HG02840 (cell line): ENCODE measurements around the gene POU2AF1.

ENCODE experiments used
- ATAC-seq: cut with Tn5 transposase; IDR thresholded peaks from one replicate; pipeline ENCODE4 v1.9.1; 2021; ENCODE audit warnings: mild to moderate bottlenecking, moderate library complexity, moderate number of reproducible peaks; ENCODE audit not compliant: unreplicated experiment, low FRiP score

POU2AF1 gene

GRCh38 chr11:111388842-111389241 is 9.8 kb upstream of the POU2AF1 start:
- ATAC-seq: no peak

DNA sequence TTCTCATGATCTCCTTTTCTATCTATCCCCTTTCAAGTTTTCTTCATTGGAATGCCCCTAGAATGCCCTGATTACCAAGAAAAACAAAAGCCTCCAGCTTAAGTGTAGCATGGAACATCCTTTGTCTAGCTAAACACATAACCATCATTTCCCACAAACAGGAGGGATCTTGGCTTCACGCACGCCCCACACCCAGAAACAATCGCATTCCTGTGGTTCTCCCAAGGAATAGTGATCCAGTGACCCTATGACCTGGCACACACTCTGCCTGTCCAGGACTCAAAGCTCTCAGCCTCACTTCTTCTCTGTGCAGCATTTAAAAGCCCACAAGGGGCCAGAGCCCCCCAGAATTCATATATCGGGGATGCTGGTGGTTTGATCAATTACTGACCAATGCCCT is 9.3 kb upstream of the POU2AF1 start:
- ATAC-seq: no peak

GRCh38 chr11:111387363-111387762 is 8.3 kb upstream of the POU2AF1 start:
- ATAC-seq: no peak

- ATAC-seq: no peak
Observed at GRCh38 chr11:111386611-111387150, 7.6 kb upstream of the POU2AF1 start.

DNA sequence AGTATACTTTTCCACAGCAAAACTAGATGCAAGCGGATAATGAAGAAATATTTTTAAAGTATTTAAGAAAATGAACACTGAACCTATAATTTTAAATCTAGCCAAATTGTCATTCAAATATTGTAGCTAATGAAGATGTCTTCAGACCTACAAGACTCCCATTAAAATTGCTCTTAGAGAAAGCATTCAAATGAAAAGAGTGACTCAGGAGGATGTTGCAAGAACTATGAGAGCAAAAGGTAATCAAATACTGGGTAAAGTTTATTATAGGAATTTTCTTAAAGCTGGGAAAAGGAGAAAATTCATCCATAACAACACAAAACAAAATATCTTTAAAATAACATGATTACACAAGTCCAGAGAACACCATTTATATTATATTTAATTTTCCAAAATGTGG is 5.4 kb upstream of the POU2AF1 start:
- no peak for ATAC-seq

DNA sequence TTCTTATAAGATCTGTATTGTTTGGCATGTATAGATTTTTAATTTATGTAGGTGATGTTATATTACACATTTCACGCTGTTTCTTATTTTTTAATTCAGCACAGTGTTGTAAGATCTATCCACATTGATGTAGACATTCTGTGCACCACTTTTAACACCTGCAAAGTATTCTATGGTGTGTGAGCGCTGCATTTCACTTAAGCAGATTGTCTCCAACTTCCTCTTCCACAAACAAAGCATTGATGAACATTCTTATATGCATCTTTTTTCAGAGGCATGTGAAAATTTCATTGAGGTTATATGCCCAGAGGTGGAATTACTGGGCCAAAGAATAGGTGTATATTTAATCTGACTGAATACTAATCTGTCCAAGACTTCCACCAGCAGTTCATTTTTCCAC is 3.4 kb upstream of the POU2AF1 start:
- no peak for ATAC-seq

GRCh38 chr11:111379602-111380136 is 594 bp upstream of the POU2AF1 start:
- ATAC-seq: peak; percentile 49

GRCh38 chr11:111378185-111378860 is 752 bp downstream of the POU2AF1 start:
- peak; percentile 5 for ATAC-seq

GRCh38 chr11:111376181-111376871 is 2.7 kb downstream of the POU2AF1 start:
- no peak for ATAC-seq

DNA sequence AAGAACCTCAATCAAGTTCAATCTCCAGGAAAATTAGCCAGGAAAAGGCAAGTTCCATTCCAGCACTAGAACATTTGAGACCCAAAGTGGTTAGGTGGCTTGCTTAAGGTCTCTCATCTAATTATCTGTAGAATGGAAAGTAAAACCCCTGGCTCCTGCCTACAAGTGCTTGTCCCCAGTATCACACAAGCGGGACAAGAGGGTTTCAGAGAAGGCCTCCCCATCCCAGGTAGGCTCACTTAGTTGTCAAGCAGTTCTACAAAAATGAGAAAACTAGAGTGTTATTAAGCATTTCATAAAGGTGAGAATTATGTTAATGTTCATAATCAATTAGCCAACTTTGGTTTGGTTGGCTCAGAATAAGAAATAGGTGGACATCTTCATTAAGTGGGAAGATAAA is 5.5 kb downstream of the POU2AF1 start:
- no peak for ATAC-seq

DNA sequence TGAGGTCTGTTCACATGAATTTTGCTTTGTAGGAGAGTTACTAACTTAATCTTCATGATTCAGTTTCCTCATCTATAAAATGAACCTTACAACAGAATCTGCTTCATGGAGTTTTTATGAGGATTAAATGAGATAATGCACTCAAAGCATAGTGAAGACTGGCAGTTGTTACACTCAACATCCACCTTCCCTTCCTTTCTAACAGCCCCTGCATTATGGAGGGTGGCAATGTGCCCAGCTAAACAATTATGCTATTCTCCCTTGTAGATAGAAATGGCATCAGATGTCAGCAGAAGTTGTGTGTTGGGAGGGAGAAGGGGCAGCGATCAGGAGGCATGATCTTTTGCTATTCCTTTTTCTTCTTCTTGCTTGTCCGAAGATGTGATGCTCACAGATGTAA is 6.5 kb downstream of the POU2AF1 start:
- no peak for ATAC-seq

DNA sequence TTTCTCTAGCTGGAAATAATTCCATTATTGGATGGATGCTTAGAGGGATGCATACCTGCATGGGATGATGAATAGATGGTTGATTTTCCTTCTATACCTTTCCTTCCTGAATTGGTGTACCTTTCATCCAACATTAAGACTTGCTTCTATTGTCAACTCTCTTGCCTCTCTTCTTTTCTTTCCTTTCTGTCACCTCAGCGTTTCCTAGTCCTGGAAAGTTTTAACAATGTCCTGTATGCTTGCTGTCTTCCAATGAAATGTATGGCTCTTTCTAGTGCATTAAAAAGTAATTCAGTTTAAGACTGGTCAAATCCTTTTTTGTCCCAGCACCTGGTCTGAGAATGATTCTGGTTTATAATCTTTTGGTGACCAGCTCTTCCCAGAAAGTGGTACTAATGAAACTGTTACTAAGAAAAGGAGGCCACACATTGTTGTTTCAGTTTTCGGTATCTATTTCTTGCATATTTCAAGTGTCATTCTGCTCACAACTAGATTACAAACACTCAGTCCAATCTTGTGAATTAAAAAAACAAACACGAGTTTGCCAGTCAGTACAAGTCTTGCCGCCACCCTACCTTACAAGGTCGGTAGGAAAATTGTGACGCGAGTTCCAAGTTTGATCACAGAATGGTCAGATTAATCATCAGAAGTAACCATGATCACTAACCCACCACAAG is 8.0 kb downstream of the POU2AF1 start:
- no peak for ATAC-seq

GRCh38 chr11:111370270-111370901 is 8.7 kb downstream of the POU2AF1 start:
- ATAC-seq: no peak

GRCh38 chr11:111368285-111368560 is 10.9 kb downstream of the POU2AF1 start:
- ATAC-seq: no peak

DNA sequence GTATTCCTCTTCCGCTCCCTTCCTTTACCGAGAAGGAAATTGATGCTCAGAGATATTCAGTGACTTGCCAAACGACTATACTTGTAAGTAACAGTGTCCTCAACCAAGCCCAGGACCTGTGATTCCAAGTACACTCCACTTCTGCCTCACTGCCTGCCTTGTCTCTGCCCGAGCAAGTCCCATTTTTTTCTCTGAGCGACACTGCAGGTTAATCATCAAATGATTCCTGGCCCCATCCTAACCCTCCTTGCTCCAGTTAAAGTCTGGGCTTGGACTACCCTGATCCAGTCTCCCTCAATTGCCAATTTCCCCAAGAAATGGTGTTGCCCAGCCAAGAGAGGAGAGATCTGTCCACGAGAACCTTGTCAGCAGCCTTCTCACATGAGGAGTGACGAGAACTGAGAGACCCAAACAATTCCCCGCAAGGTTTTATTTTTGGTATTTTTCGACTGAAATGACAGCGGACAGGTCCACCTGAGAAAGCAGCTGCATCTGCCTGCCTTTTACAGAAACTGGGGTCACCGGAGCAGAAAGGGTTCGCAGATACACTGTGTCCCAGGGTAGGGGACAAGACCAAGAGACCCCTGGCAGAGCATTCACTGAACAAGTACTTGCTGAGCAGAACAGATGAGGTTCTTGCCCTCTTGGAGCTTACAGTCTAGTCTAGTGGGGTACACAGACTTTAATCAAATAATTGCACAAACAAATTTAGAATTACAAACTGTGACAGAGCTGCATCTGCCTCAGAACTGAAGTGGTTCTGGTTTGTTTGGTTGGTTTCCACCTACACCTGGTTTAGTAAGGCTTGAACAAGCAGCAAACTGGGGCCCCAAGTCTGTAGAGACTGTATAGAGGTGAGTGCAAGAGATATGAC is 11.4 kb downstream of the POU2AF1 start:
- ATAC-seq: peak; percentile 44

DNA sequence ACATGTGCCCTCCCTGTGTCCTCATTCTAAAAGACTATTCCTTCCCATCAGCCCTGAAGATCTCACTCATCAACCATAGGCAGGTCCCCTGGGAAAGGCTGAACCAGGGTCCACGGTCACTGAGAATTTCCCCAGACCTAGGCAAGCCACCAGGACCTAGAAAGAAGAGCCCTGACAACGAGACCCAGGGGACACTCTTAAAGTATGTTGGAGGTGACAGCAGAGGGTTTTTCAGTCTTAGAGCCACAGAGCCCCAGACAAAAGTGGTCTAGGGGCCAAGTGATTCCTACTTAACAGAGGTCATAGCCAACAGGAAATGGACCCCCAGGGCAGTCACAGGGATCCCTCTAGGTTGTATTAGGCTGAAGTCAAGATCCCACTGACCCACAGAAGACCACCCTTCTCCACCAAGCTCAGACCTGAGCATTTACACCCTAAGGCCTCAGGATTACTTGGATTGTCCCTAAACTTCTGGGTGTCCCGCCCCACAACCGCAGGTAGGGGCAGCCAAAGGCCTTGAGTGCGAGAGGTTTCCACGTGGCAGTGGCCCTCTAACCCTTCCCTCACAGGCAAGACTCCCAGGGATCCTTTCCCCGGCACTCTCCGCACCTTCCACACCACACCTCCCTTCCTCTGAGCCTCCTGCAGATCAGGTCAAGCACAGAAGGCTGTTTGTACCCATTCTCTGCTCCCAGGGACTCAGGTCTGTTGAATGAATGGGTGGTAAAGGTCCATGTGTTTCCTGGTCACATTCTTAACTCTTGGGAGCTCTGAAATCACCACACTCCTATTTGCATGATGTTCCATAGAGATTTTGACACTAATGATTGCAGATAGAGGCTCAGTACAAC is 12.3 kb downstream of the POU2AF1 start:
- no peak for ATAC-seq

DNA sequence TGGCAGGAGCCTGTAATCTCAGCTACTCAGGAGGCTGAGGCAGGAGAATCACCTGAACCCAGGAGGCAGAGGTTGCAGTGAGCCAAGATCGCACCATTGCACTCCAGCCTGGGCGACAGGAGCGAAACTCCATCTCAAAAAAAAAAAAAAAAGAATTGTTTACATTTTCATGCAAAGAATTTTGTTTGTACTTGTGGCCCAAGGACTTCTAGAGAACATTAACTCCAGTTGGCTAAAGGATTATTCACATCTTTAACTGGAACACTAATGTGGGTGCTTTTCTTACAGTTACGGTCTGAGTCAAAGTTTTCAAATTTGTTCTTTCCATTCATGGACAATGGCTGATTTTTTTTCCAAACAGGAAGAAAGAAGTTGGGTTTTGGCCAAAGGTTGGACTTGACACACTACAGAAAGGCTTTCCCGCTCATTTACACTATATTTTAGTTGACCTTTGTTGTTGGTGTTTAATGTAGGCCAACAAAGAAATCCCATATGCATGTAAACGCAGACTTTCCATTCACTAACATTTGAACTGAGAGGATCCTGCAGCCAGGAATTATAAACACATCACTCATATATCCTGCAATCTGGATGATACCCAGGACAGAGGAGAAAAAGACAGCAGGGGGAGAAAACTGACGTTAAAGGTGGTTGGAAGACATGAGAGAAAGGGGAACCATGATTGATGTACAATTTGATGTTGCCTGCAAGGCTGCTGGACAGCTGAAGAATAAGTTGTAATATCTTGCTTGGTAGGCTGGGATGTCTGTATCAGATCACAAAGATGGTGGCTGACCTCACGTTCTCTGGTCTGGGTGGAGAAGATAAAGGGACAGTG is 13.1 kb downstream of the POU2AF1 start:
- ATAC-seq: no peak

DNA sequence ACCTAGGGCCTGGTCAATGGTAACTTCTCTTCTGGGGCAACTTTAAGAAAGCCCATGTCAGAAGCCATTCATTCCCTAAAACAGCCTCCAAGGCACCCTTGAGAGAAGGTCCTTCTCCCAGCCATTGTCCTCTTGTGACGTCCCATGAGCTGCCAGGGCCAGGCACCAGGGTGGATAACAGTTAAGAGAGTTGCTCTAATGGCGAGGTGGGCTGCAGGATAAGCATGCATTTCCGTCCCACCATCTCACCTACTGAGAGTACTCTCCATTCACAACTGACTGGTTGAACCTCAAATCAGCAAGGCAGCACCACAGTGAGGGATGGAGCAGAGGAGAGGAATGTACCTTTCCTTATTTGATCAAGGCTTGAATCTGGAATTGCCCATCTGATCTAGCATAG is 14.6 kb downstream of the POU2AF1 start:
- ATAC-seq: no peak
